ENCODE data around the gene GPR39. TPM values are rescaled to one million over a fixed set of nuclear protein-coding genes. Genes with fewer than 3 reads are reported as not detected.

Gene GPR39
- total and polyA plus RNA-seq, 2 donors (not counting 1 experiment from before 2014, with no cell fraction given): 1.00 to 1.3 TPM

DNA sequence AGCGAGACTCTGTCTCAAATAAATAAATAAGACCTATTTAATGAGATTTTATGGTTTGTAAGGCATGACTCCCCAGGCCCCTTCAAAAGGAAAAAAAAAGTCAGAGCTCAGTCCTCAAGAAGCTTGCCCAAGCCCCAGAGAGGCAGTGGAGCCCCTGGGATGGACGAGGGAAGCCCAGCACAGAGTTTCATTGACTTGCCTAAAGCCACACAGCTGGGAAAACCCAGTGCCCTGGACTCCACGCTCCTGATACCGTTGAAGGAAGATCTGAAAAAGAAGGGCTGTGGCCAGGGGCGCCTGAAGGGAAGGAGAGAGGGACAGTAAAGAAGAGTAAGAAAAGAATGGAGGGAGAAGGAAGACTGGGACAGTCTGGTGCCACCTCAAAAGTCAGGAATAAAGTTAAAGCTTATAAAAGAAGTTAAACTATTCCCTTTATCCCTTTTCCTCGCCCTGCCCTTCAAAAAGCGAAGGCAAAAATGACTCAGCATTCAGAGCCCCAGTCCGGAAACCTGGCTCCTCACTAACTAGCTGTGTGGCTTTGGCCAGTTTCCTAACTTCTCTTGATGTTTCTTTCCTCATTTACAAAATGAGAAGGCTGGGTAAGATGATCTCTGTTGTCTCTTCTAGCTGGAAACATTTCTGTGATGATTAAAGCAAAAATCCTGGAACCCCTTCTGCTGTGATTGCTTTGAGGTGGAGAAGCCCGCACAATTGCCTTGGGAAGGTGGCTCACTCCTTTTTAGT, 206.7 kb downstream of the GPR39 start:
- no peaks in the 10 kb centered on the region for H3K4me1 ChIP-seq (ENCODE audit: control insufficient read depth, extremely low read depth, insufficient read depth, low read length)
- no peaks in the 10 kb centered on the region for H3K9me3 ChIP-seq (ENCODE audit: control insufficient read depth, insufficient read depth, low read depth, low read length)
- no peak overlapping the region for H3K9ac ChIP-seq (ENCODE audit: insufficient read depth, low read length)
- no peak overlapping the region for H2AFZ ChIP-seq (ENCODE audit: low read length)
- no peaks in the 10 kb centered on the region for H3K27me3 ChIP-seq (ENCODE audit: control insufficient read depth, insufficient read depth, low read length)
- no peak overlapping the region for H3K27ac ChIP-seq (ENCODE audit: insufficient read depth, low read length)
- peak; percentile 22 to 90 for DNase-seq (ENCODE audit: low read depth in 2 of 2)
- TF ChIP-seq EZH2 (IDR thresholded peaks at IDR 0.05; ENCODE audit: low read length, missing control alignments): no peak
- TF ChIP-seq, protein P1, sequence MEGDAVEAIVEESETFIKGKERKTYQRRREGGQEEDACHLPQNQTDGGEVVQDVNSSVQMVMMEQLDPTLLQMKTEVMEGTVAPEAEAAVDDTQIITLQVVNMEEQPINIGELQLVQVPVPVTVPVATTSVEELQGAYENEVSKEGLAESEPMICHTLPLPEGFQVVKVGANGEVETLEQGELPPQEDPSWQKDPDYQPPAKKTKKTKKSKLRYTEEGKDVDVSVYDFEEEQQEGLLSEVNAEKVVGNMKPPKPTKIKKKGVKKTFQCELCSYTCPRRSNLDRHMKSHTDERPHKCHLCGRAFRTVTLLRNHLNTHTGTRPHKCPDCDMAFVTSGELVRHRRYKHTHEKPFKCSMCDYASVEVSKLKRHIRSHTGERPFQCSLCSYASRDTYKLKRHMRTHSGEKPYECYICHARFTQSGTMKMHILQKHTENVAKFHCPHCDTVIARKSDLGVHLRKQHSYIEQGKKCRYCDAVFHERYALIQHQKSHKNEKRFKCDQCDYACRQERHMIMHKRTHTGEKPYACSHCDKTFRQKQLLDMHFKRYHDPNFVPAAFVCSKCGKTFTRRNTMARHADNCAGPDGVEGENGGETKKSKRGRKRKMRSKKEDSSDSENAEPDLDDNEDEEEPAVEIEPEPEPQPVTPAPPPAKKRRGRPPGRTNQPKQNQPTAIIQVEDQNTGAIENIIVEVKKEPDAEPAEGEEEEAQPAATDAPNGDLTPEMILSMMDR (conservative IDR thresholded peaks at IDR 0.05 in 1 of 2, IDR thresholded peaks at IDR 0.05 in 1 of 2; ENCODE audit: low read depth in 1 of 2, low read length in 2 of 2): no peak
- H3K79me2 ChIP-seq (ENCODE audit: control insufficient read depth, insufficient read depth, low read length): no peaks in the 10 kb centered on the region
- no peak overlapping the region for H3K4me2 ChIP-seq (ENCODE audit: extremely low read depth, insufficient read depth, low read length)
- H3K36me3 ChIP-seq (ENCODE audit: control insufficient read depth, insufficient read depth, low read length): no peaks in the 10 kb centered on the region
- H4K20me1 ChIP-seq (ENCODE audit: control insufficient read depth, extremely low read depth, insufficient read depth, low read length): no peaks in the 10 kb centered on the region
- H3K4me3 ChIP-seq (replicated peaks in 1 of 4; ENCODE audit: control extremely low read depth in 1 of 4, insufficient read depth in 1 of 4, low read depth in 3 of 4, low read length in 4 of 4): no peak overlapping the region

DNA sequence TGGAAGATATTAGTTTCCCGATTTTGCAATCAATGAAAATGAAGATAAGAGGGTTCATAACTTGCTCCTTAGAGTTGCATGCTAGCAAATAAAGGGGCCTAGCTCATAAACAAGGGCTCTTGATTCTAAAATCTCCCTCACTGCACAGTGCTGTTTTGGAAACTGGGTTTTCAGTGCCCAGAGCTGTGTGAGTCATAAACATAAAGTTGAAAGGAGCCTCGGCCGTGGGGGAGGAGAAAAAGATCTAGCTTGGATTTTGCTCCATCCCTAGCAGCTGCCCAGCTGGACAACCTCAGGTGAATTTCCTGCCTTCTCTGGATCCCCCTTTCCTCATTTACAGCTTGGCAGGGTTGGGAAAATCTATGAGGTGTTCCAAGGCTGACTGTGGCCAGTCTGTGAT, 210.9 kb downstream of the GPR39 start:
- no peak overlapping the region for H3K9ac ChIP-seq (ENCODE audit: insufficient read depth, low read length)
- H3K4me2 ChIP-seq (ENCODE audit: extremely low read depth, insufficient read depth, low read length): no peak overlapping the region
- no peaks in the 10 kb centered on the region for H3K79me2 ChIP-seq (ENCODE audit: control insufficient read depth, insufficient read depth, low read length)
- H3K9me3 ChIP-seq (ENCODE audit: control insufficient read depth, insufficient read depth, low read depth, low read length): no peaks in the 10 kb centered on the region
- H3K4me3 ChIP-seq (replicated peaks in 1 of 4; ENCODE audit: control extremely low read depth in 1 of 4, insufficient read depth in 1 of 4, low read depth in 3 of 4, low read length in 4 of 4): no peak overlapping the region
- peak in 1 of 2 donors; percentile 31 for DNase-seq (ENCODE audit: low read depth in 2 of 2)
- no peak overlapping the region for H2AFZ ChIP-seq (ENCODE audit: low read length)
- H3K27ac ChIP-seq (ENCODE audit: insufficient read depth, low read length): no peak overlapping the region
- no peaks in the 10 kb centered on the region for H4K20me1 ChIP-seq (ENCODE audit: control insufficient read depth, extremely low read depth, insufficient read depth, low read length)
- H3K36me3 ChIP-seq (ENCODE audit: control insufficient read depth, insufficient read depth, low read length): no peaks in the 10 kb centered on the region
- no peak for TF ChIP-seq EZH2 (IDR thresholded peaks at IDR 0.05; ENCODE audit: low read length, missing control alignments)
- TF ChIP-seq, protein P1 (conservative IDR thresholded peaks at IDR 0.05 in 1 of 2, IDR thresholded peaks at IDR 0.05 in 1 of 2; ENCODE audit: low read depth in 1 of 2, low read length in 2 of 2): no peak
- H3K4me1 ChIP-seq (ENCODE audit: control insufficient read depth, extremely low read depth, insufficient read depth, low read length): no peaks in the 10 kb centered on the region
- no peaks in the 10 kb centered on the region for H3K27me3 ChIP-seq (ENCODE audit: control insufficient read depth, insufficient read depth, low read length)

DNA sequence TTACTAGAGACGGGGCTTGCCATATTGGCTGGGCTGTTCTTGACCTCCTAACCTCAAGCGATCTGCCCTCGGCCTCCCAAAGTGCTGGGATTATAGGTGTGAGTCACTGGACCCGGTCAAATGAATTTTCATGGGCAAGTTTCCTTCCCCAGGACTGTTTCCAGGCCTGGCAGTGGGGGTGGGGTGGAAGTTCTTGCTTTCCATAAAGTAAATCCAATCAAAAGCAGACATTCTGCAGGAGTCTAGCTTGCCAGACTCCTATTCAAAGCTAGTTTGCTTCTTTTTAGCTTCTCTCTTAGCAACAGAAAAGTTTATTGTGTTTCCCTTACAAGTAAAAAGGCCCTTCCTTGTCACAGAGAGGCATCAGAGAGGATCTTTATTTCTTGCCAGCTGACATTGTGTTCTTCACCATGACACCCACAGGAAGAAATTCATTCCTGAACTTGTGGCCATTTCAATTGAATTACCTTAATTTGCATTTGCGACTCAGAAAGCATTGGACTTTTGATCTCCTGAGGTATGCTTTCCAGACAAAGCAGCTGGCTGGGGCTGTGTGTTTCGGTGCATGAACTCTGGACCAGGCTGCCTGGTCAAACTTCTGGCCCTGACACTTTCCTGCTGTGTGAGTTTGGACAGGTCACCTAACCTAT, 215.5 kb downstream of the GPR39 start:
- H3K9ac ChIP-seq (ENCODE audit: insufficient read depth, low read length): no peak overlapping the region
- no peak for TF ChIP-seq EZH2 (IDR thresholded peaks at IDR 0.05; ENCODE audit: low read length, missing control alignments)
- TF ChIP-seq, protein P1 (conservative IDR thresholded peaks at IDR 0.05 in 1 of 2, IDR thresholded peaks at IDR 0.05 in 1 of 2; ENCODE audit: low read depth in 1 of 2, low read length in 2 of 2): no peak
- no peaks in the 10 kb centered on the region for H3K36me3 ChIP-seq (ENCODE audit: control insufficient read depth, insufficient read depth, low read length)
- no peaks in the 10 kb centered on the region for H3K79me2 ChIP-seq (ENCODE audit: control insufficient read depth, insufficient read depth, low read length)
- no peak overlapping the region for H3K4me3 ChIP-seq (replicated peaks in 1 of 4; ENCODE audit: control extremely low read depth in 1 of 4, insufficient read depth in 1 of 4, low read depth in 3 of 4, low read length in 4 of 4)
- peak in 1 of 2 donors; percentile 57 for DNase-seq (ENCODE audit: low read depth in 2 of 2)
- H4K20me1 ChIP-seq (ENCODE audit: control insufficient read depth, extremely low read depth, insufficient read depth, low read length): no peaks in the 10 kb centered on the region
- no peak overlapping the region for H2AFZ ChIP-seq (ENCODE audit: low read length)
- H3K4me1 ChIP-seq (ENCODE audit: control insufficient read depth, extremely low read depth, insufficient read depth, low read length): no peaks in the 10 kb centered on the region
- H3K27ac ChIP-seq (ENCODE audit: insufficient read depth, low read length): no peak overlapping the region
- H3K27me3 ChIP-seq (ENCODE audit: control insufficient read depth, insufficient read depth, low read length): no peaks in the 10 kb centered on the region
- no peaks in the 10 kb centered on the region for H3K9me3 ChIP-seq (ENCODE audit: control insufficient read depth, insufficient read depth, low read depth, low read length)
- no peak overlapping the region for H3K4me2 ChIP-seq (ENCODE audit: extremely low read depth, insufficient read depth, low read length)
